LNCaP clone FGC (cell line): ENCODE data around the gene DOC2A.

Experiments
- DNase-seq: peaks from one replicate; pipeline ENCODE4 v3.0.0-alpha.2; 2011; ENCODE audit warnings: low read depth
- H3K4me3 ChIP-seq: 2 replicates; pipeline ENCODE4 v1.5.1; 2011; ENCODE audit warnings: mild to moderate bottlenecking, low read depth, low read length, control low read depth
- TF ChIP-seq, protein P1 (sequence below): IDR thresholded peaks from 2 replicates; pipeline ENCODE4 v1.5.1; 2012; ENCODE audit warnings: mild to moderate bottlenecking; ENCODE audit not compliant: control insufficient read depth, insufficient read depth; ENCODE audit errors: extremely low read depth

DOC2A gene

GRCh38 chr16:29995911-29996765, 14.7 kb downstream of the DOC2A start, which contains the start of gene INO80E:
Gene INO80E, plus strand, starts transcription at chr16:29996241. Its CDS starts 70 bp downstream, at chr16:29996311.
- TF ChIP-seq, protein P1, sequence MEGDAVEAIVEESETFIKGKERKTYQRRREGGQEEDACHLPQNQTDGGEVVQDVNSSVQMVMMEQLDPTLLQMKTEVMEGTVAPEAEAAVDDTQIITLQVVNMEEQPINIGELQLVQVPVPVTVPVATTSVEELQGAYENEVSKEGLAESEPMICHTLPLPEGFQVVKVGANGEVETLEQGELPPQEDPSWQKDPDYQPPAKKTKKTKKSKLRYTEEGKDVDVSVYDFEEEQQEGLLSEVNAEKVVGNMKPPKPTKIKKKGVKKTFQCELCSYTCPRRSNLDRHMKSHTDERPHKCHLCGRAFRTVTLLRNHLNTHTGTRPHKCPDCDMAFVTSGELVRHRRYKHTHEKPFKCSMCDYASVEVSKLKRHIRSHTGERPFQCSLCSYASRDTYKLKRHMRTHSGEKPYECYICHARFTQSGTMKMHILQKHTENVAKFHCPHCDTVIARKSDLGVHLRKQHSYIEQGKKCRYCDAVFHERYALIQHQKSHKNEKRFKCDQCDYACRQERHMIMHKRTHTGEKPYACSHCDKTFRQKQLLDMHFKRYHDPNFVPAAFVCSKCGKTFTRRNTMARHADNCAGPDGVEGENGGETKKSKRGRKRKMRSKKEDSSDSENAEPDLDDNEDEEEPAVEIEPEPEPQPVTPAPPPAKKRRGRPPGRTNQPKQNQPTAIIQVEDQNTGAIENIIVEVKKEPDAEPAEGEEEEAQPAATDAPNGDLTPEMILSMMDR, result no peak
- peak; percentile 86 for DNase-seq
- peak within 1 kb of the TSS; percentile 98 for H3K4me3 ChIP-seq

- DNase-seq, result peak; percentile 47
- TF ChIP-seq, protein P1, result no peak
- peak within 1 kb of the TSS; percentile 98 for H3K4me3 ChIP-seq
Measured at GRCh38 chr16:29995324-29995910, 15.4 kb downstream of the DOC2A start, which contains the start of gene HIRIP3. Gene HIRIP3, minus strand, starts transcription at chr16:29995617. Its CDS starts 12 bp downstream, at chr16:29995605.

GRCh38 chr16:29994600-29995323, 16.1 kb downstream of the DOC2A start:
- TF ChIP-seq, protein P1, result no peak
- DNase-seq, result no peak
- peak overlapping the region; percentile 98 for H3K4me3 ChIP-seq

DNA sequence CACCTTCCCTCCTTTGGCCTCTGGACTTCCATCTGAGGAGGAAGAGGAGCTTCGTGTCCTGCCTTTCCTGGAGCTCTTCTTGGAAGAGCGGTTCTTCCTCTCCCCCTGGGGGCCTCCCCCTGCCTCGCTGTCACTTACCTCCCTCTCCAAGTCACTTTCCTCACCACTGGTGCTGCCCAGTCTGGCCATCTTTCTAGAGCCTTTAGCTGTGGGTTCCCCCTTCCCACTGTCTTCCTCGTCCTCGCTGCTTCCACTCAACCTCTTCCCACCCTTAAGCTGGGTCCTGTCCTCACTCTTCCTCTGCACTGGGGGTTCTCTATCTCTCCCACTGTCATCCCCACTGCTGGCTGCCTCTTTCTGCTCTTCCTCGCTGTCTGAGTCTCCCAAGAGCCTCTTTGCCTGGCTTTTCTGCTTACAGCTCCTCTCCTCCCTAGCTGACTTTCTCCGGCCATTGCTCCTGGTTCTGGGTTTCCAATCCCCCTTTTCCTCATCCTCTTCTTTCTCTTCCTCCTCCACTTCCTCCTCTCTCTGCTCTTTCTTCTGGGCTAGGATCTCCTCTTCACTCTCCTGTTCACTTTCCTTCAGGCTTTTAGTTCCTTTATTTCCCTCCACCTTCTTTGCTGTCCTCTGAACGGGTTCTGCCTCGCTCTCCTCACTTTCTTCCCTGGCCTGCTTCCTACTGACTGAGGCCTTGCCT, 16.8 kb downstream of the DOC2A start:
- TF ChIP-seq, protein P1, result no peak
- no peak for DNase-seq
- H3K4me3 ChIP-seq, result peak overlapping the region; percentile 98

DNA sequence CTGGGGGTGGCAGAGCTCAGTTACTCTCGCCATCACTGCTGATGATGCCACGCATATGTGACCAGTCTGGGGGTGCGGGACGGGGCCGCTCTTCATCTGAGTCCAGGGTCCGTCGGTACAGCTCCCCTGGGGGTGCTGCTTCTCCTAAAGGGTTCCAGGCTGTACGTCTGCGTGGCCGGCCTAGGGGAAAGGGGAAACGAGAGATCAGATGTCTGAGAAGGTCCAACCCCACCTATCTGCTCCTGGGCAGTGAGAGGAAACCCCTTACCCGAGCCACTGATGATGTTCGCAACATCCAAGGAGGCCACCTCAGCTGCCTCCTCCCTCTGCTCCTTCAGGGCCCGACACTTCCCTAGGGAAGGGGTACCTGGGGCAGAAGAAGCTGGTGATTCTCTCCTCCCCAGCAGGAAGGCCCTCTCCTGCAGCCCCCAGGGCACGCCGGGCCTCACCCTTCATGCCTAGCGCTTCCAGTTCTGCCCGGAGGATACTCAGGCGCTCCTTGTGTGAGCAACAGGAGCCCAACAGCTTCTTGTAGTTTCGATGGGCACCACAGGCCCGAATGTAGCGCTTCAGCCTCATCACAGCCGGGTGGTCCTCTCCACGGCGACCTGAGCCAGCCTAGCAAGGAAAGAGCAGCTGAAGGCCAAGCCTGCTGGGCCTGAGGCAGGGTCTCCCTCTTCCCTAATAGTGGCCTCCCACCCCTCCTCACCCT, 17.5 kb downstream of the DOC2A start:
- no peak for DNase-seq
- TF ChIP-seq, protein P1, result no peak
- no peak overlapping the region for H3K4me3 ChIP-seq
